AML-193 (cell line): Measurements from ENCODE around the gene DYNLT5.
A peak's percentile ranks its signal among the peaks of the same experiment; 100 is the strongest.
"Not testable (repeated sequence)": the region's sequence is repeated elsewhere in the genome, so short reads cannot be mapped to it uniquely, and the experiment has no call there.

Source experiments
- DNase-seq, 2 experiments: peaks; one replicate each; lab custom pipeline; 2025; lab: John Stamatoyannopoulos, UW

DYNLT5 gene

GRCh38 chr1:66750577-66750976 is 1.7 kb upstream of the DYNLT5 start:
- no peak for DNase-seq

DNA sequence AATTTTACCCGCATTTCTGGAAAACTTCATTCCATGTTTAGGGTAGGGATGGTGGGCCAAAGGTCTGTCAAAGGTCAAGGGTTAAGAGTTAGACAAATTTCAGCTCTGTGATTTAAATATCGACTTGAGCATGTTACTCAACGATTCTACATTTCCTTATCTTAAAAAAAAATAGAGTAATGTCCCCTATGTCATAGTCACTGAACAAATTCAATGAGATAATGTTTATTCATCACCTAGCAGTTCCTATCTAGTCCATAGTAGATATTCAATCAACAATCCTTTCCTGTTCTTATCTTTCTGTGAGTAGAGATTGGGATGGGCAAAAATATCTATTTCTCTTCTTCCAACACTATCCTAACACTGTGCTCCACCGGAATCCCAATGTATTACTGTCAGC is 1.1 kb upstream of the DYNLT5 start:
- no peak for DNase-seq

GRCh38 chr1:66752671-66753371 is 562 bp downstream of the DYNLT5 start:
- DNase-seq, result no peak

GRCh38 chr1:66757722-66758240 is 5.5 kb downstream of the DYNLT5 start:
- no peak for DNase-seq

GRCh38 chr1:66758241-66758755 is 6.0 kb downstream of the DYNLT5 start:
- DNase-seq, result no peak

- DNase-seq, result no peak
Measured at GRCh38 chr1:66760506-66760905, 8.2 kb downstream of the DYNLT5 start.

- DNase-seq, result peak; percentile 56
Measured at GRCh38 chr1:66761221-66761620, 9.0 kb downstream of the DYNLT5 start.

DNA sequence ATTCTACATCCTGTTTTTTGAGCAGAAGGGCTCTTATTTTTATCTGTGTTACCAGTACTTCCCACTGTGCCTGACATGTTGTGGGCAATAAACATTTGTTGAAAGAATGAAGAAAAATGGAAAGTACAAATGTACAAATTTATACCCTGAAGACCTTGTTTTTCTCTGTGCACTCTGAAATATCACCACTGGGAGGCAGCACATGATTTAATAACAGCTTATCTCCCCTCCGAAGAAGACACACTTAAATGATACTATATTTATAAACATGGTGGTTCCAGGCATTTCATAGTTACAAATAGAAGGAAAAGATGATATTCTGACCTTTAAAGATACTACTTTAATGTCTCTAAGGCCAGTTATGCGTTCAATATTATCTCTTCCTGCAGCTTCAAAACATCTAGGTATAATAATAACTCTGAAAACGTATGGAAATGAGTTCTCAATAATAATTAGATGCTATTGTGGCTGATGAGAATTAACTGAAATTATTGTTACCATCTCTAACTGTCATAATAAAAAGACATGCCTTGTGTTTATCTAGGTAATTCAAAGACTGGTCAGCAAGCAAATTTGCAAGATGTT is 12.8 kb downstream of the DYNLT5 start:
- DNase-seq, result peak; percentile 45 to 74

DNA sequence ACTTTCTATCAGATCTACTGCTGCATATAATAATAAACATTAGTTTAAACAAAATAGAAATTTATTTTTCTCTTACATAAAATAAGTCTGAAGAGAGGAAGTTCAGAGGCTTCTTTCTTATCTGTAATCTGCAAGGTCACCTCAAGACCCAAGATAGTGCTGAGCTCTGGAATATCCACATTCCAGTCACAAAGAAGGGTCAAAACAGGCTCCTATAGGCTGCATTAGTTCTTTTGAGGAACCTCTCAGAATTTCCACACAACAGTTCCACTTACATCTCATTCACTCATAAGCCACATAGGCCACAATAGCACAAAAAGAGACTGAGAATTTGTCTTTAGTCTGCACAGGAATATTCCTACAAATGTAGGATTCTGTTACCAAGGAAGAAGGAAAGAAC is 15.4 kb downstream of the DYNLT5 start:
- peak in 1 of 2 experiments; percentile 4 for DNase-seq

DNA sequence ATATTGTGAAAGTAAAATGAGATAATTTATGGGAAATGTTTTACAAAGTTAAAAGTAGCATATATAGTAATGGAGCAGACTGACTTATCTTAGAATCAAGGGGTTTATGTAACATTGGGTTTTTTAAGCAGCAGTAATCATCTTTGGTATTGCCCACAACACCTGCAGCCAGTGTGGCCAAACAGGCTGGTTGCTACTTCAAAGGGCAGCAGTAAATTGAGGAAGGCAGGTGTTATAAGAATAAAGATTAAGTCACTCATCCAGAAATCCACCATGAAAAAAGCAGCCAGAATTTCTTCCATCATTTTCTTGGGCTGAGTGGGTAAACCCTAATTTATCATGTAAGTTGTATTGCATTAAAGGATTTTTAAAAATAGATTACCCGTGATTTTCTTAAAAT is 16.7 kb downstream of the DYNLT5 start:
- no peak for DNase-seq

GRCh38 chr1:66769512-66770229 is 17.4 kb downstream of the DYNLT5 start:
- DNase-seq, result no peak

DNA sequence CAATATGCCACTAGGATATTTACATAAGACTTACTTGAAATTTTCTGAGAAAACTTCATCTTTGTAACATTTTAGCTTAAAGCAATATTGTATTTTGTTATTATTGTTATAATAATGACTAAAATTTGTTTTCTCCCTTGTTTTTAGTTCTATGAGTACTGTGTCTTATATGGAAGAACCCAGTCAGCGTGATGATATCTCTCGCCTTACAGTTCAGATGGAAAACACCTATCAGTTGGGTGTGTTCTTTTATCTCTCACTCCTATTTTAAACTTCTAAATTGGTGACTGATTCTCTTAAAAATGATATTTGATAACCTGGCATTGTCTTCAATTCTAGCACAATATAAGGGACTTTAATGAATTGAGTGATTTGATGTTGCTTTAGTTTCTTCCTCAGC is 18.0 kb downstream of the DYNLT5 start:
- no peak for DNase-seq

GRCh38 chr1:66770694-66771093 is 18.4 kb downstream of the DYNLT5 start:
- no peak for DNase-seq

DNA sequence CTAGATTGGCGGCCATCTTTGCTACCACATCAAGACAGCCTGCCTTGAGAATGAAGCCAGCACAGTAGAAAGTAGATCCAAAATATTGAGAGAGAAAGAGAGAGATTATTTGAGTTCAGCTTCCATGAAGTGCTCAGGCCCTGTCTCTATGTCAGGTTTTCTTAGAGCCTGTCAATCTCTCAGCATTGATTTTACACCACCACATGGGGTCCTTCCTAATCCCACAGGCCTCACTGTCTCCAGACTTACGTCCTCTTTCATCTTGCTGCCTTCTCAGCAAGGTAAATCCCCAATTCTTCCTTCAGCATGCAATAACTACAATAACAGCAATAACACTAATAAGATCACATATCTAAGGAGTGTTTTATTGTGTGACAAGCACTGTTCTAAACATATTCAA is 21.0 kb downstream of the DYNLT5 start:
- no peak for DNase-seq

GRCh38 chr1:66774438-66774837 is 22.2 kb downstream of the DYNLT5 start:
- no peak for DNase-seq

DNA sequence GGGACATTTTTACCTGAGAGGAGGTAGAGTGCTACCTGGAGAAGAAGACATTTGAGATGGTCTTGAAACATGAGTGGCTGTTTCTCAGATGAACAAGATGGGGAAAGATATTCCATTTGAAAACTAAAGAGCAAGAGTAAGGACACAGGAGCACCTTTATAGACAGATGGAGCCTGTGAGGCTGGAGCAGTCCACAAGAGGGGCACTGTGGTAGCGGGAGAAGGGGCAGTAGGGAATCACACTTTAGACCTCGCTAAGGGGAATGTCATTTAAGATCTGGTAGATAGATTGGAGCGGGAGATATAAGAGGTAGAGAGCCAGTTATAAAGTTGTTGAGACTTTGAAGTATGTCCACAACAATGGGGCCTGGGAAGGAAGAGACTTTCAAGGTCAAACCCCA is 23.4 kb downstream of the DYNLT5 start:
- no peak for DNase-seq

DNA sequence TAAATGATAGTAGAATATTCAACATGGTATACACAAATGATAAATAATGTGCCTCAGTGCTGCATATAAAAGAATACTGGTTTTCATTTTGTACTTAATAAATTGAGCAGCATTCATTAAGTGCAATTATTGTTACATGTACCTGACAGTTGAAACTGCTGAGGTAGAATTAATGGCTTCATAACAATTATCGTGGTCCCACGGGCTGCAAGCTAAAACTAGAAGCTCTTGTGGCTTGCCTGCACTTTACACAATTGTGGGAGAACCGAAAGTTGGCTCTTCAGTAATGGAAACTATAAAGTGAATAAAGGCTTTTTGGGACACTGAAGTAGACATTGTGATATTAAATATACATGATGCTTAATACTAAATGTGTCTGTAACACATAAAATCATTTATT is 25.6 kb downstream of the DYNLT5 start:
- no peak for DNase-seq

- DNase-seq, result no peak
Measured at GRCh38 chr1:66778266-66778665, 26.0 kb downstream of the DYNLT5 start.

DNA sequence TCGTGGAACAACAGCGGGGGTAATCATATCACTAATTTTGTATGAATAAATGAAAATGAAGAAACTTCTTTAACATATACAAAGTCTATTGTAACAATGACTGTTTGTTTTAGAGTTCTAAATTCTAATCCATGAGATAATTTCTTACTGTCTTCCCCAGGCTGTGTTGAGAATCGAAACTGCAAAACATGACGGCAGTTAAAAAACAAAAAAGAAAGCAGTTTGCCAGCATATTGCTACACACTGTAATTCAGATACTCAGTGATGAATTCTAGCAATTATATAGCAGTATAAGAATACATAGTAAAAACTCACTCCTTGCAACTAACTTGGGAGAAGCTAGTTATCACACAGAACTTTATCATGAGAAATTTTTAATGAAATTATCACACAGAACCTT is 26.7 kb downstream of the DYNLT5 start:
- no peak for DNase-seq

GRCh38 chr1:66779475-66780078 is 27.3 kb downstream of the DYNLT5 start:
- DNase-seq, result no peak

- not testable (repeated sequence) for DNase-seq
Measured at GRCh38 chr1:66785800-66786199, 33.5 kb downstream of the DYNLT5 start.

DNA sequence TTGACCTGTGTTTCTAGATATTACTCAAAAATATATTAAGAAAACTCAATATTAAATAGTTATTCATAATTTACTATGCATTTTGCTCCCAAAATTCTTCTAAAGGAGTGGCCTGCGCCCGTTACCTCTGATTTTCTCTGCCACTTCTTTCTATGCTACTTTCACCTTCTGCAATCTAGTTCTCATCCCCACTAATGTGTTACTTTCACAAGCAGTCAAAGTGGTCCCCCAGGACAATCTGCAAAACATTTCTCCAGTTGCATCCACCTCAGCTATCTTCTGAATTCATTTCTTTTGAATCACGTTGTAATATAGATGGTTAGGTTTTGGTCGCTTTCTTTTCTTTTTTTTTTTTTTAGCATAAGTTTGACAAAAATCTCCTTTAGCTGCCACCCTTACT is 35.4 kb downstream of the DYNLT5 start:
- no peak for DNase-seq
